ENCODE measurements around the gene ZNF333.

DNA sequence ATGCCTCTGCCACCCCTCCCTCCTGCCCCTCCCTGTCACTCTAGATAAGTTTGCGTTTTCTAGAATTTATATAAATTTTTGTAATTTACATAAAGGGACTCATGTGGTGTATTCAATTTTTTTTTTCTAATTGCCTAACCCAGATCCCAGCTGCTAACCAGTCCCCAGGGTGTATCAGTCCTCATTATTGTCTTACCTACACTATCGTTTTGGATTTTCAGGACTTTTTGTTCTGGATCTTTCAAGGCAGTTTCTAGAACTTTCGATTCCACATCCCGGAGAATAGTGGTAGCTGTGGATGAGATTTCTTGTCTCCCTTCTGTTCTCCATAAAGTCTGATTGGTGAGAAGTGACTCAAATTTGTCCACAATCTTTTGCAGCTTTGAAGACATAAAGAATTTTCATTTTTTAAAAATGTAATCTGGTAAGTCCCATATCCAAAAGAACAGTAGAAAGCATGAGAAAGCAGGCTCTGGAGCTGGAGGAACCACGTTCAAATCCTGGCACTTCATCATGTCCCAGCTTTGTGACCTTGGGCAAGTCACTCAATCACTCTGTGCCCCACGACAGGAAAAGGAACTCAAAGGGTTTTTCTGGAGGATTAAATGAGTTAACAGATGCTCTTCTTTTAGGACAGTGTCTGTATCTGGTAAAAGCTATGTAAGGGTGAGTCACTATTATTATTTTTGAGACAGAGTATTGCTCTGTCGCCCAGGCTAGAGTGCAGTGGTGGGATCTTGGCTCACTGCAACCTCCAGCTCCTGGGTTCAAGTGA lies 34.9 kb upstream of the ZNF333 start:
- TF ChIP-seq, protein P1, sequence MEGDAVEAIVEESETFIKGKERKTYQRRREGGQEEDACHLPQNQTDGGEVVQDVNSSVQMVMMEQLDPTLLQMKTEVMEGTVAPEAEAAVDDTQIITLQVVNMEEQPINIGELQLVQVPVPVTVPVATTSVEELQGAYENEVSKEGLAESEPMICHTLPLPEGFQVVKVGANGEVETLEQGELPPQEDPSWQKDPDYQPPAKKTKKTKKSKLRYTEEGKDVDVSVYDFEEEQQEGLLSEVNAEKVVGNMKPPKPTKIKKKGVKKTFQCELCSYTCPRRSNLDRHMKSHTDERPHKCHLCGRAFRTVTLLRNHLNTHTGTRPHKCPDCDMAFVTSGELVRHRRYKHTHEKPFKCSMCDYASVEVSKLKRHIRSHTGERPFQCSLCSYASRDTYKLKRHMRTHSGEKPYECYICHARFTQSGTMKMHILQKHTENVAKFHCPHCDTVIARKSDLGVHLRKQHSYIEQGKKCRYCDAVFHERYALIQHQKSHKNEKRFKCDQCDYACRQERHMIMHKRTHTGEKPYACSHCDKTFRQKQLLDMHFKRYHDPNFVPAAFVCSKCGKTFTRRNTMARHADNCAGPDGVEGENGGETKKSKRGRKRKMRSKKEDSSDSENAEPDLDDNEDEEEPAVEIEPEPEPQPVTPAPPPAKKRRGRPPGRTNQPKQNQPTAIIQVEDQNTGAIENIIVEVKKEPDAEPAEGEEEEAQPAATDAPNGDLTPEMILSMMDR (conservative IDR thresholded peaks at IDR 0.05; ENCODE audit: low read depth, low read length) = no peak
- TF ChIP-seq POLR2A (IDR thresholded peaks at IDR 0.05; ENCODE audit: low read depth, low read length) = no peak
- TF ChIP-seq SMC3 (IDR thresholded peaks at IDR 0.05; ENCODE audit: low read depth, low read length) = no peak
- TF ChIP-seq, protein P2, sequence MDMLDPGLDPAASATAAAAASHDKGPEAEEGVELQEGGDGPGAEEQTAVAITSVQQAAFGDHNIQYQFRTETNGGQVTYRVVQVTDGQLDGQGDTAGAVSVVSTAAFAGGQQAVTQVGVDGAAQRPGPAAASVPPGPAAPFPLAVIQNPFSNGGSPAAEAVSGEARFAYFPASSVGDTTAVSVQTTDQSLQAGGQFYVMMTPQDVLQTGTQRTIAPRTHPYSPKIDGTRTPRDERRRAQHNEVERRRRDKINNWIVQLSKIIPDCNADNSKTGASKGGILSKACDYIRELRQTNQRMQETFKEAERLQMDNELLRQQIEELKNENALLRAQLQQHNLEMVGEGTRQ (IDR thresholded peaks at IDR 0.05; ENCODE audit: low read depth, low read length) = no peak

Data from IMR-90 (cell line).